A673 (cell line): ENCODE data around the gene ITSN2. TPM values are rescaled to one million over a fixed set of nuclear protein-coding genes. Genes with fewer than 3 reads are reported as not detected.

Experiments used
- BruUV-seq: library from RNA; stranded (reverse); fragments of 400-500 nt; replicated peaks from 2 replicates; lab custom pipeline; 2021; lab: Mats Ljungman, UMichigan
- CTCF ChIA-PET: fragments of 300-600 bp; sonication (Branson Sonifier 250); formaldehyde crosslinking; loops from one replicate; lab custom pipeline; 2022; ENCODE audit warnings: antibody characterized with exemption; lab: Charles Lee
- POLR2A ChIA-PET: fragments of 300-600 bp; sonication (Branson Sonifier 250); formaldehyde crosslinking; loops from one replicate; lab custom pipeline; 2022; ENCODE audit warnings: antibody characterized with exemption; ENCODE audit not compliant: low non-redundant PET; lab: Charles Lee
- DNase-seq: peaks from one replicate; pipeline ENCODE4 v3.0.0-alpha.2; 2015; ENCODE audit warnings: low spot score
- H3K27ac ChIP-seq: fragments of 200-600 bp; sonication (generic); 2 replicates; pipeline ENCODE4 v1.5.1; 2016; ENCODE audit warnings: mixed run types, low read depth, mild to moderate bottlenecking, mixed read lengths, antibody characterized with exemption, low read length; ENCODE audit not compliant: poor library complexity, severe bottlenecking
- H3K27me3 ChIP-seq: fragments of 200-600 bp; sonication (generic); replicated peaks from 2 replicates; pipeline ENCODE4 v1.6.1; 2017; ENCODE audit warnings: mixed run types, low read depth, mild to moderate bottlenecking, mixed read lengths, antibody characterized with exemption, low read length; ENCODE audit not compliant: insufficient read depth, poor library complexity
- H3K36me3 ChIP-seq: fragments of 200-600 bp; sonication (generic); 2 replicates; pipeline ENCODE4 v1.6.1; 2016; ENCODE audit warnings: mixed run types, mild to moderate bottlenecking, mixed read lengths, antibody characterized with exemption, low read length; ENCODE audit not compliant: insufficient read depth, poor library complexity, severe bottlenecking
- H3K4me1 ChIP-seq: fragments of 200-600 bp; sonication (generic); 2 replicates; pipeline ENCODE4 v1.6.1; 2017; ENCODE audit warnings: mixed run types, mild to moderate bottlenecking, mixed read lengths, antibody characterized with exemption, low read length; ENCODE audit not compliant: insufficient read depth, poor library complexity, severe bottlenecking
- H3K4me3 ChIP-seq: fragments of 200-600 bp; sonication (generic); 2 replicates; pipeline ENCODE4 v1.5.1; 2016; ENCODE audit warnings: low read depth, mixed run types, mild to moderate bottlenecking, mixed read lengths, low read length; ENCODE audit not compliant: poor library complexity, severe bottlenecking
- H3K9me3 ChIP-seq: fragments of 200-600 bp; sonication (generic); 2 replicates; pipeline ENCODE4 v1.6.1; 2016; ENCODE audit warnings: mixed run types, low read depth, mild to moderate bottlenecking, mixed read lengths, antibody characterized with exemption, low read length; ENCODE audit not compliant: poor library complexity, severe bottlenecking
- CTCF ChIP-seq: fragments of 300-800, 200-600 bp; sonication (generic); conservative IDR thresholded peaks from 2 replicates; pipeline ENCODE4 v1.5.1; 2017; ENCODE audit warnings: low read depth, mild to moderate bottlenecking, antibody characterized with exemption, low read length, moderate library complexity, mixed read lengths
- EZH2 ChIP-seq: fragments of 200-600 bp; sonication (generic); IDR thresholded peaks from 2 replicates; pipeline ENCODE4 v1.6.1; 2017; ENCODE audit warnings: borderline replicate concordance, low read depth, mild to moderate bottlenecking, mixed read lengths, antibody characterized with exemption, low read length; ENCODE audit not compliant: poor library complexity, severe bottlenecking
- intact Hi-C: fragments of 100-400 bp; cut with micrococcal nuclease; formaldehyde crosslinking; loops from one replicate; pipeline ENCODE4 v1.10.0; 2022; ENCODE audit not compliant: unreplicated experiment
- total RNA-seq: library from RNA; stranded (reverse); gene quantifications from 2 replicates; pipeline ENCODE4 v1.2.3, GENCODE V29; 2021

Gene ITSN2
- total RNA-seq, 1 experiment from 2014 or later = 16.4 TPM

- no peak for DNase-seq
- no TSS peak for BruUV-seq
- H3K27me3 ChIP-seq = no peaks in the 10 kb centered on the region
- intact Hi-C loops = no loop called here
- ChIA-PET CTCF (no interaction called here), POLR2A (no interaction called here)
- H3K4me3 ChIP-seq = no peak overlapping the region
- TF ChIP-seq EZH2 (no peak), CTCF (no peak)
- H3K27ac ChIP-seq = no peak overlapping the region
- H3K36me3 ChIP-seq = no peaks in the 10 kb centered on the region
- H3K9me3 ChIP-seq = no peaks in the 10 kb centered on the region
- no peaks in the 10 kb centered on the region for H3K4me1 ChIP-seq
Measured at GRCh38 chr2:24183366-24184069, 176.8 kb downstream of the ITSN2 start.

GRCh38 chr2:24182507-24182906 is 177.8 kb downstream of the ITSN2 start:
- intact Hi-C loops = no loop called here
- Histone ChIP-seq H3K4me3 (no peak overlapping the region), H3K9me3 (no peaks in the 10 kb centered on the region), H3K36me3 (no peaks in the 10 kb centered on the region), H3K27ac (no peak overlapping the region), H3K4me1 (no peaks in the 10 kb centered on the region), H3K27me3 (no peaks in the 10 kb centered on the region)
- BruUV-seq = no TSS peak
- no peak for TF ChIP-seq EZH2
- no peak for TF ChIP-seq CTCF
- POLR2A ChIA-PET = no interaction called here
- CTCF ChIA-PET = no interaction called here
- no peak for DNase-seq

- CTCF ChIA-PET = no interaction called here
- TF ChIP-seq CTCF = no peak
- no peak for TF ChIP-seq EZH2
- intact Hi-C loops = no loop called here
- Histone ChIP-seq H3K36me3 (no peaks in the 10 kb centered on the region), H3K27ac (no peak overlapping the region), H3K9me3 (no peaks in the 10 kb centered on the region), H3K4me1 (no peaks in the 10 kb centered on the region), H3K4me3 (no peak overlapping the region), H3K27me3 (no peaks in the 10 kb centered on the region)
- no TSS peak for BruUV-seq
- DNase-seq = peak; percentile 24
- POLR2A ChIA-PET = interaction anchor here (0.7 kb wide), 1 partner anchor 430 kb away, joined by 8 read pairs; no protein-coding TSS in a partner anchor
Measured at GRCh38 chr2:24181849-24182248, 178.5 kb downstream of the ITSN2 start.
